HFF-Myc (cell line): ENCODE results near the gene MAEL.

ENCODE experiments used
- DNase-seq: peaks from one replicate; pipeline ENCODE4 v3.0.0-alpha.2; 2011; ENCODE audit warnings: low read depth; ENCODE audit errors: extremely low read depth
- H3K4me3 ChIP-seq: replicated peaks from 2 replicates; pipeline ENCODE4 v1.5.1; 2011; ENCODE audit warnings: low read depth, mild to moderate bottlenecking, control low read depth, low read length
- CTCF ChIP-seq: IDR thresholded peaks from 2 replicates; pipeline ENCODE4 v1.5.1; 2012; ENCODE audit warnings: mild to moderate bottlenecking, low read depth, low read length, control low read depth; ENCODE audit errors: missing control alignments

Gene MAEL

GRCh38 chr1:167000546-167000945 lies 11.5 kb downstream of the MAEL start:
- no peak for TF ChIP-seq CTCF
- DNase-seq: no peak
- no peak overlapping the region for H3K4me3 ChIP-seq

- H3K4me3 ChIP-seq: no peak overlapping the region
- DNase-seq: no peak
- TF ChIP-seq CTCF: no peak
Observed at GRCh38 chr1:167002354-167002753, 13.3 kb downstream of the MAEL start.

GRCh38 chr1:167003711-167004110 lies 14.6 kb downstream of the MAEL start:
- no peak for TF ChIP-seq CTCF
- no peak overlapping the region for H3K4me3 ChIP-seq

GRCh38 chr1:167011560-167012191 lies 22.6 kb downstream of the MAEL start:
- H3K4me3 ChIP-seq: no peak overlapping the region
- no peak for TF ChIP-seq CTCF
- DNase-seq: no peak

More at GRCh38 chr1:167003711-167004110, 14.6 kb downstream of the MAEL start:
- no peak for DNase-seq

GRCh38 chr1:167012570-167012969 lies 23.5 kb downstream of the MAEL start:
- no peak overlapping the region for H3K4me3 ChIP-seq
- no peak for TF ChIP-seq CTCF
- no peak for DNase-seq

GRCh38 chr1:167013108-167013929 lies 24.2 kb downstream of the MAEL start:
- TF ChIP-seq CTCF: no peak
- DNase-seq: no peak
- no peak overlapping the region for H3K4me3 ChIP-seq
